Endothelial cell of umbilical vein (primary cell): ENCODE data around the gene CAMK2B. TPM values are rescaled to one million over a fixed set of nuclear protein-coding genes. Genes with fewer than 3 reads are reported as not detected.

Experiments
- BruUV-seq: library from RNA; stranded (reverse); fragments of 400-500 nt; replicated peaks from 2 replicates; lab custom pipeline; 2021; lab: Mats Ljungman, UMichigan
- CTCF ChIA-PET: fragments of 300-600, 350-600 bp; sonication (Branson Sonifier 250); formaldehyde crosslinking; loops from one replicate; lab custom pipeline; 2021; ENCODE audit warnings: antibody characterized with exemption, inconsistent platforms; lab: Charles Lee
- POLR2A ChIA-PET: fragments of 300-600, 350-600 bp; sonication (Branson Sonifier 250); formaldehyde crosslinking; loops from one replicate; lab custom pipeline; 2021; ENCODE audit warnings: antibody characterized with exemption, inconsistent platforms; lab: Charles Lee
- DNase-seq: peaks from one replicate; pipeline ENCODE4 v3.0.0-alpha.2; 2011; ENCODE audit warnings: low read depth, low spot score
- FAIRE-seq: peaks from 2 replicates; lab custom pipeline; 2011; peaks lifted over from hg19 to GRCh38; lab: Jason Lieb, UNC
- H2AFZ ChIP-seq: 2 replicates; pipeline ENCODE4 v1.6.0; 2012; ENCODE audit warnings: low read depth, low read length, control low read depth, inconsistent platforms
- H3K27ac ChIP-seq: 2 replicates; pipeline ENCODE4 v1.5.1; 2011; ENCODE audit warnings: low read depth, mild to moderate bottlenecking, control low read depth, low read length, moderate library complexity; ENCODE audit not compliant: insufficient read depth
- H3K27me3 ChIP-seq, 2 experiments: 2 replicates each; pipeline versions ENCODE4 v1.6.0 to v1.6.1; 2011; ENCODE audit warnings: low read length in 2 of 2, mixed read lengths in 1 of 2; ENCODE audit not compliant: control insufficient read depth in 2 of 2, insufficient read depth in 2 of 2
- H3K36me3 ChIP-seq, 2 experiments: 2 replicates in 1 of 2; 3 replicates in 1 of 2; pipeline ENCODE4 v1.5.1; 2011; ENCODE audit warnings: low read length in 2 of 2, mild to moderate bottlenecking in 1 of 2, moderate library complexity in 1 of 2; ENCODE audit not compliant: control insufficient read depth in 2 of 2, insufficient read depth in 2 of 2; ENCODE audit errors: extremely low read depth in 1 of 2
- H3K4me1 ChIP-seq: 3 replicates; pipeline ENCODE4 v1.5.1; 2011; ENCODE audit warnings: mild to moderate bottlenecking, low read length; ENCODE audit not compliant: control insufficient read depth, insufficient read depth; ENCODE audit errors: extremely low read depth
- H3K4me2 ChIP-seq: 2 replicates; pipeline ENCODE4 v1.6.1; 2011; ENCODE audit warnings: low read length, control low read depth, mixed read lengths; ENCODE audit not compliant: insufficient read depth
- H3K4me3 ChIP-seq, 3 experiments: fragments of 200-600 bp in 1 of 3; sonication (generic), shearing (Covaris generic) in 1 of 3; replicated peaks in 1 of 3; 2 replicates each; pipeline ENCODE4 v1.5.1; 2011 to 2016; ENCODE audit warnings: control low read depth in 3 of 3, low read length in 3 of 3, mild to moderate bottlenecking in 2 of 3, inconsistent platforms in 1 of 3, low read depth in 1 of 3, moderate library complexity in 1 of 3; ENCODE audit not compliant: insufficient read depth in 1 of 3
- H3K79me2 ChIP-seq: 2 replicates; pipeline ENCODE4 v1.6.0; 2012; ENCODE audit warnings: low read length, inconsistent platforms; ENCODE audit not compliant: control insufficient read depth, insufficient read depth
- H3K9ac ChIP-seq: replicated peaks from 2 replicates; pipeline ENCODE3; 2011; ENCODE audit warnings: low read length, control low read depth; ENCODE audit not compliant: insufficient read depth; ENCODE audit errors: extremely low read depth
- H3K9me1 ChIP-seq: replicated peaks from 3 replicates; pipeline ENCODE4 v1.6.0; 2011; ENCODE audit warnings: mild to moderate bottlenecking, low read length; ENCODE audit not compliant: control insufficient read depth, insufficient read depth; ENCODE audit errors: extremely low read depth
- H3K9me3 ChIP-seq: replicated peaks from 2 replicates; pipeline ENCODE4 v1.5.1; 2012; ENCODE audit warnings: low read length, inconsistent platforms; ENCODE audit not compliant: control insufficient read depth, insufficient read depth
- H4K20me1 ChIP-seq: replicated peaks from 2 replicates; pipeline ENCODE3; 2011; ENCODE audit warnings: mild to moderate bottlenecking, low read length; ENCODE audit not compliant: control insufficient read depth, insufficient read depth; ENCODE audit errors: extremely low read depth
- EZH2 ChIP-seq: IDR thresholded peaks from 2 replicates; pipeline ENCODE4 v1.6.1; 2012; ENCODE audit warnings: borderline replicate concordance, low read depth, mild to moderate bottlenecking, moderate library complexity, low read length, inconsistent platforms; ENCODE audit not compliant: severe bottlenecking
- FOS ChIP-seq: IDR thresholded peaks from 2 replicates; pipeline ENCODE4 v1.6.1; 2011; ENCODE audit warnings: mild to moderate bottlenecking, low read length, moderate library complexity, borderline replicate concordance; ENCODE audit not compliant: insufficient read depth
- GATA2 ChIP-seq: IDR thresholded peaks from 2 replicates; pipeline ENCODE4 v1.7.0; 2011; ENCODE audit warnings: low read depth, mild to moderate bottlenecking, moderate library complexity, mixed read lengths, low read length; ENCODE audit not compliant: insufficient read length, insufficient read depth
- JUN ChIP-seq: IDR thresholded peaks from 2 replicates; pipeline ENCODE4 v1.6.1; 2011; ENCODE audit warnings: borderline replicate concordance, low read depth; ENCODE audit not compliant: insufficient read length, insufficient read depth
- MYC ChIP-seq: IDR thresholded peaks from one replicate; pipeline ENCODE4 v1.6.1; 2011; ENCODE audit warnings: mild to moderate bottlenecking, low read depth, low read length
- POLR2A ChIP-seq: IDR thresholded peaks from 2 replicates; pipeline ENCODE4 v1.6.1; 2012; ENCODE audit warnings: low read depth, mild to moderate bottlenecking, control low read depth, low read length
- POLR2AphosphoS5 ChIP-seq: IDR thresholded peaks from 2 replicates; pipeline ENCODE4 v1.6.1; 2012; ENCODE audit warnings: low read depth, mild to moderate bottlenecking, control low read depth, low read length, moderate library complexity; ENCODE audit not compliant: insufficient read depth
- dilution Hi-C: fragments of 300-500 bp; cut with MboI; formaldehyde crosslinking; loops from one replicate; pipeline ENCODE4 v1.15.0; 2019; ENCODE audit warnings: low sequenced_read_pairs; ENCODE audit not compliant: extremely low pct_ligation_motif_present
- intact Hi-C: fragments of 100-400 bp; cut with micrococcal nuclease; formaldehyde crosslinking; loops from one replicate; pipeline ENCODE4 v1.10.0; 2022
- polyA plus RNA-seq, 4 experiments: library from polyadenylated mRNA; depleted of rRNA in 3 of 4; stranded (reverse) in 3 of 4; unstranded in 1 of 4; fragments of >200 nt; gene quantifications; 2 replicates each; pipeline versions ENCODE4 v1.2.1 to v1.2.3, GENCODE V29; 2011 to 2012; ENCODE audit warnings: missing spikeins in 1 of 4
- total RNA-seq: library from RNA; stranded (reverse); gene quantifications from 2 replicates; pipeline ENCODE4 v1.2.3, GENCODE V29; 2021
- TF ChIP-seq, protein P1 (sequence below): IDR thresholded peaks from 2 replicates; pipeline ENCODE4 v1.6.1; 2011; ENCODE audit not compliant: insufficient read depth, insufficient read length
- TF ChIP-seq, protein P2 (sequence below), 2 donors: IDR thresholded peaks; 1 replicate in 1 of 2; 2 replicates in 1 of 2; pipeline ENCODE4 v1.5.1; 2011; ENCODE audit warnings: low read length in 2 of 2, mild to moderate bottlenecking in 2 of 2, moderate library complexity in 2 of 2, control low read depth in 1 of 2, inconsistent platforms in 1 of 2, low read depth in 1 of 2; ENCODE audit not compliant: insufficient read depth in 1 of 2; ENCODE audit errors: extremely low read depth in 1 of 2

The CAMK2B gene
- total and polyA plus RNA-seq, 2 donors (not counting 3 experiments of a cell fraction or from before 2014, with no cell fraction given), result 0.57 to 1.6 TPM

DNA sequence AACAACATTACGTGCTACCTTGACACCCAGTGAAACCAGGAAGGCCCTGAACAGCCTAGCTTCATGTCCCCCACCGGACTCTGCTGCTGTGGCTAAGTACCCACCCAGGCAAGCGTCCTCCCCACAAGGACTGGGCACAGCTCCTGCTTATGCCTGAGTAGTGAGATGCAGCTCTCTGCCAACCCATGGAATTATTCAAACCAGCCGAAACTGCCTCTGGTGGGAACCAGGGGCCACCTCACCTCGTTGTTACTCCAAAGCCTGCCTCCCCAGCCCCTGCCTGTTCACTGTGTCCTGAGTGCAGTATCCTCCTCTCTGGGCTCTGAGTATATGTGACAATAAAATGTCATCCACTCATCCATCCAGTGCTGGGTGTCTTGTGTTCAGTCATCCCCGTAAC is 52.4 kb downstream of the CAMK2B start:
- FAIRE-seq, result no peak
- intact Hi-C loops (no loop called here), dilution Hi-C loops (no loop called here)
- no peak overlapping the region for H3K4me2 ChIP-seq
- H3K9ac ChIP-seq, result no peak overlapping the region
- no peaks in the 10 kb centered on the region for H3K79me2 ChIP-seq
- H3K9me1 ChIP-seq, result no peaks in the 10 kb centered on the region
- H4K20me1 ChIP-seq, result no peaks in the 10 kb centered on the region
- H3K27me3 ChIP-seq, result peaks cover 0 to 3% of the 10 kb centered on the region in 2 experiments
- CTCF ChIA-PET, result interaction anchor here (1.1 kb wide), 1 partner anchor 56 kb away, joined by 3 read pairs; no protein-coding TSS in a partner anchor
- no peak overlapping the region for H3K27ac ChIP-seq
- TF ChIP-seq, protein P1, sequence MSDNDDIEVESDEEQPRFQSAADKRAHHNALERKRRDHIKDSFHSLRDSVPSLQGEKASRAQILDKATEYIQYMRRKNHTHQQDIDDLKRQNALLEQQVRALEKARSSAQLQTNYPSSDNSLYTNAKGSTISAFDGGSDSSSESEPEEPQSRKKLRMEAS, result no peak
- TF ChIP-seq FOS, result no peak
- no peak for TF ChIP-seq POLR2A
- no peak for TF ChIP-seq JUN
- TF ChIP-seq POLR2AphosphoS5, result no peak
- no peak for TF ChIP-seq MYC
- no peak for TF ChIP-seq EZH2
- no peak for TF ChIP-seq GATA2
- TF ChIP-seq, protein P2, sequence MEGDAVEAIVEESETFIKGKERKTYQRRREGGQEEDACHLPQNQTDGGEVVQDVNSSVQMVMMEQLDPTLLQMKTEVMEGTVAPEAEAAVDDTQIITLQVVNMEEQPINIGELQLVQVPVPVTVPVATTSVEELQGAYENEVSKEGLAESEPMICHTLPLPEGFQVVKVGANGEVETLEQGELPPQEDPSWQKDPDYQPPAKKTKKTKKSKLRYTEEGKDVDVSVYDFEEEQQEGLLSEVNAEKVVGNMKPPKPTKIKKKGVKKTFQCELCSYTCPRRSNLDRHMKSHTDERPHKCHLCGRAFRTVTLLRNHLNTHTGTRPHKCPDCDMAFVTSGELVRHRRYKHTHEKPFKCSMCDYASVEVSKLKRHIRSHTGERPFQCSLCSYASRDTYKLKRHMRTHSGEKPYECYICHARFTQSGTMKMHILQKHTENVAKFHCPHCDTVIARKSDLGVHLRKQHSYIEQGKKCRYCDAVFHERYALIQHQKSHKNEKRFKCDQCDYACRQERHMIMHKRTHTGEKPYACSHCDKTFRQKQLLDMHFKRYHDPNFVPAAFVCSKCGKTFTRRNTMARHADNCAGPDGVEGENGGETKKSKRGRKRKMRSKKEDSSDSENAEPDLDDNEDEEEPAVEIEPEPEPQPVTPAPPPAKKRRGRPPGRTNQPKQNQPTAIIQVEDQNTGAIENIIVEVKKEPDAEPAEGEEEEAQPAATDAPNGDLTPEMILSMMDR (IDR thresholded peaks at IDR 0.05; ENCODE audit: extremely low read depth in 1 of 2, insufficient read depth in 1 of 2, low read depth in 1 of 2, low read length in 2 of 2), result no peak
- H3K4me3 ChIP-seq, result no peak overlapping the region
- DNase-seq, result no peak
- H3K36me3 ChIP-seq, result no peaks in the 10 kb centered on the region
- POLR2A ChIA-PET, result no interaction called here
- no TSS peak for BruUV-seq
- H2AFZ ChIP-seq, result no peak overlapping the region
- H3K4me1 ChIP-seq, result no peaks in the 10 kb centered on the region
- H3K9me3 ChIP-seq, result no peaks in the 10 kb centered on the region
